Epidermal melanocyte (primary cell): Measurements from ENCODE around the gene SH3TC1.
A peak's percentile ranks its signal among the peaks of the same experiment; 100 is the strongest.

Source experiments
- DNase-seq: peaks from one replicate; pipeline ENCODE4 v3.0.0; 2011; ENCODE audit warnings: low spot score; ENCODE audit not compliant: insufficient read length

SH3TC1 gene

GRCh38 chr4:8180310-8181093 is 18.6 kb upstream of the SH3TC1 start:
- no peak for DNase-seq

- no peak for DNase-seq
Measured at GRCh38 chr4:8181119-8181518, 18.0 kb upstream of the SH3TC1 start.

DNA sequence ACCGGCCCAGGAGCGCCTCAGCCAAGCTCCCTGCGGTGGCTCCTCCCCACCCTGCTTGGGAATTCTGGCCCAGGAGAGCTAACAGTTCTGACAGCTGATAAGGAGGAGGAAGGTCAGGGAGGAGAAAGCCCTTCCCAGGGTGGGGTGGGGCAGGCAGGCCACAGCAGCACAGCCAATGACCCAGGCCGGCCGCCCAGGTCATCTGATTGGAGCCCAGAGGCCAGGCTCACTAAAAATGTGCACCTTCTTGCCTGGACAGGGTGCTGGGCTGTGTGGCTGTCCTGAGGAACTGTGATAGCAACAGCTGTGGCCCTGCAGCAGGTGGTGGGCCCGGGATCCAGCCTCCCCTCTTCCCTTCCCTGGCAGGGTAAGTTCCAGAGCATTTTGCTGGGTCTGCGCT is 17.2 kb upstream of the SH3TC1 start:
- DNase-seq, result no peak

DNA sequence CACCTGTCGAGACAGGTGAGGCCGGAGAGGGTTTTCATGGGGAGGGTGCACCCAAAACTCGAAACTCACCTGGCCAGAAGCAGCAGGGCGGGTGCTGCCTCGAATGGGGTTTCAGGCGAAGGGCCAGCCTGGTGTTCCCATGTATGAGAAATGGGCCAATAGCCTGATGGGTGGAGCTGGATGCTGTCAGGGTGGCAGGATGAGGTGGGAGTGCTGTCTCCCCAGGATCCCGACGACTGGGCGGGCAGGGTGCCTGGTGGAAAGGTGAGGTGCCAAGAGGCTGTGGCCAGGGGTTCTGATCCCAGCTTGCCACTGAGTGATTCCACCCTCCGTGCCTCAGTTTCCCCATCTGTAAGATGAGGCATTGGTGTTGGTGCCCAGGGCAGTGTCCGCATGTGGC is 16.8 kb upstream of the SH3TC1 start:
- DNase-seq, result no peak

DNA sequence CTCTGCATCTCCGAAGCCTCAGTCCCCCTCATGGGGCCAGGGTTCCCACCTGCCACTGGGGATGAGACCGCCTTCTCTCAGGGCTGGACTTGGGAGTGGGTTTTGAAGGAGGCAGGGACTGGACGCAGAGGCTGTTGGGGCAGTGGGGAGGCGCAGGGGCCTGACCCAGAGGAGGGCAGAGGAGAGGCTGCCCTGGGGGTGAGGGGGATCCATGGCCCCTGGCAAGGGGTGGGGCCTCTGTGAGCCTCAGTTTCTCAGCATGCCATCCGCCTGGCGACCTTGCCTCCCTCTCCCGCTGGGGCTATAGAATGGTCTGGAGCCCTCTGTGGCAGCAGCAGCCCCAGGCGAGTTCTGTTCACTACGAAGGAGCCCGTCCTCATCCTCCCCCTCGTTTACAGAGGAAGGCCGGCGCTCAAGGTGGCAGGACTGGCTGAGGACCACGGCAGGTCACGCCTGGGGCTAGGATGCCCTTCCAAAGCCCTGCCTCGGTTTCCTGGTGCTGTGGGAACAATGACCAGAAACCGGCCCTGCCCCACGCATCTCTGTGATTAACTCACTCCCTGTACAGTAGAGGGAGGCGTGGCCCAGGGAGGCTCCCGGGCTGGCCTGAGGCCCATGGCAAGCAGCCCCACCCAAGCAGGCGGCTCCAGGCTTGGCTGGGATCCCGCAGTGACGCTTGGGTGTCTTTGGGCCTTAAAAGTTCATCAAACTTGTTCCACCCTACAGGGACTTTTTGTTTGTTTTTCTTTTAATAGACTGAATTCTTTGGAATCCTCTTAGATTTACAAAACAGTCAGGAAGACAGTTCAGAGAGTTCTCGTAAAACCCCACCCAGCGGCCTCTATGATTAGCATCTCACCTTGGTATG is 16.0 kb upstream of the SH3TC1 start:
- DNase-seq, result no peak

DNA sequence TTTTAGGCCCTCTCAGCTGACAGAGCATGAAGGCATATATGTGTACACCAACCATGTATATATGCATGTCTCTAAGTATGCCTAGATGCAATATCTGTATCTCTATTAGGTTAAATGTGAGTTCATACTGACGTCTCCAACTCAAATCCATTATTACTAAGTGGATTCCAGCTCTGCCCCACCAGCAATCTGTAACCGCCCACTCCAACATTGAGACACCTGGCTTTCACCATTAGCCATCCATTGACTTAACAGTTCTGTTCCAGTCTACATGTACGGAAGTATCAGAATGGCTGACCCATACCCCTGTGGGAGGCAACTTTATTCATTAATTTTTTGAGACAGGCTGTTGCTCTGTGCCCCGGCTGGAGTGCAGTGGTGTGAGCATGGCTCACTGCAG is 15.0 kb upstream of the SH3TC1 start:
- DNase-seq, result no peak

GRCh38 chr4:8185295-8185694 is 13.8 kb upstream of the SH3TC1 start:
- DNase-seq, result peak; percentile 53

DNA sequence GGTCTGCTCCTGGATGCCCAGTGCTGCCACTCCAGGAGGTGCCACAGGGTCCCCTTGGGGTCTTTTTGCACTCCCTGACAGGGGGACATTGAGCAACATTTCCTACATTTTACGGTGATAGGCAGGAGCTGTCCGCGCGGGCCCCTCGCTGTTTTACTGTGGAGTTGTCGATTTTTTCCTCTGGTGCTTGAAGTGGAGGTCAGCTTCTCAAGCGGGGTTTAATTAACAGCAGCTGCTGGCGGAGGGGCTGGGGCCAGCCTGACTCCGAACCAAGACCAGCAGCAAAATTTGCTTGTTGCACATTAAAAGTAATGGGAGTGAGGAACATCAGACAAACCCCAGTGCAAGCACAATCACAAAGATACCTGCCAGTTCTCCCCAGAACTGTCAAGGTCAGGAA is 13.2 kb upstream of the SH3TC1 start:
- no peak for DNase-seq

DNA sequence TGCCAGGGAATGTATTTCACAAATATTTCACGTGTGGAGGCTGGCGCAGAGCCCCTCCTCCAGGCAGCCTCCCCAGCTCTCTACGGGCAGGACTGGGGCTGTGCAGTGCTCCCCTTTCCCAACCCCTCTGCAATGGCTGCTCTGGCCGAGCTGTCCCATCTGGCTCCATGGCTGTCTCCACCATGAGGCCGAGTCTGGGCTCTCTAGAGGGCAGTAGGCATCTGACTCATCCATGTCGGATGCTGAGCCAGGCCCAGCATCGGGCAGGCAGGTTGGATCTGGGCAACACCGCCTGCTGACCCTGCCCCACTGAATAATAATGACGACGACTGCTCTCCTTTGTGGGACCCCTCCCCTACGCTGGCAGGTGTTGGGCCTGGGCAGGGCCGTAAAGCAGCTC is 11.0 kb upstream of the SH3TC1 start:
- DNase-seq, result no peak

DNA sequence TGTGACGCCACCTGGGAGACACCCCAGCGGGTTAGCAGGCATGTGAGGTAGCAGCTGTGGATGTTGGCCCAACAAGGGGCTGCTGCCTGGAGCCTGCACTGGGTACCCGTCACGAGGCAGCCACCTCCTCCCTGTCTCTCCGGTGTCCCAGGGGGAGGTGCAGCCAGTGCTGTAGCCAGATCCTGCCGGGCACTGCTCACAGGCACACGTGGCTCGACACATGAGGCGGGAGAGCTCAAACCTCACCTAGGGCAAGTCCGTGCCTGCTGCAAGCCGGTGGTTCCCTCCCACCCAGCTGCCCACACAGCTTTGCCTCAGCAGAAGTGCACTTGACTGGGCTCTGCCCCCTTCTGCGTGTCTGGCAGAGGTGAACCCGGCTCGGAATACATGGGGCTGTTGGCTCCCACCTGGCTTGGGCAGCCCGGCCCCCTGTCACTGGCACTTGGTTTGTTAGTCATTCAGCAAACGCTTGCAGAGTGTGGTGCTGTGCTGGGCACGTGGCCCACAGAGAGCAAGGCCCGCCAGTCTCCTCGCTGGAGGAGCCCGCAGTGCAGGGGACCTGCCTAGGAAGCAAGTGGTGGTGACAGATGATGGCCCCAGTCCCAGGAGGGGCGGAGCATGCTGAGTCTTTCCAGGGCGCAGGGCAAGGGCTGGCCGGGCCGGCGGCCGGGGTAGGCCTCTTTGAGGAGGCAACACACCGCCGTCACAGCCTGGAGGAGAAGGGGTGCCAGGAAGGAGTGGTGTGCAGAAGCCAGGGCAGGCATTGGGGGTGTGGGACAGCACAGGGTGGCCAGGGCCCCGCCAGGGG is 10.1 kb upstream of the SH3TC1 start:
- DNase-seq, result no peak

DNA sequence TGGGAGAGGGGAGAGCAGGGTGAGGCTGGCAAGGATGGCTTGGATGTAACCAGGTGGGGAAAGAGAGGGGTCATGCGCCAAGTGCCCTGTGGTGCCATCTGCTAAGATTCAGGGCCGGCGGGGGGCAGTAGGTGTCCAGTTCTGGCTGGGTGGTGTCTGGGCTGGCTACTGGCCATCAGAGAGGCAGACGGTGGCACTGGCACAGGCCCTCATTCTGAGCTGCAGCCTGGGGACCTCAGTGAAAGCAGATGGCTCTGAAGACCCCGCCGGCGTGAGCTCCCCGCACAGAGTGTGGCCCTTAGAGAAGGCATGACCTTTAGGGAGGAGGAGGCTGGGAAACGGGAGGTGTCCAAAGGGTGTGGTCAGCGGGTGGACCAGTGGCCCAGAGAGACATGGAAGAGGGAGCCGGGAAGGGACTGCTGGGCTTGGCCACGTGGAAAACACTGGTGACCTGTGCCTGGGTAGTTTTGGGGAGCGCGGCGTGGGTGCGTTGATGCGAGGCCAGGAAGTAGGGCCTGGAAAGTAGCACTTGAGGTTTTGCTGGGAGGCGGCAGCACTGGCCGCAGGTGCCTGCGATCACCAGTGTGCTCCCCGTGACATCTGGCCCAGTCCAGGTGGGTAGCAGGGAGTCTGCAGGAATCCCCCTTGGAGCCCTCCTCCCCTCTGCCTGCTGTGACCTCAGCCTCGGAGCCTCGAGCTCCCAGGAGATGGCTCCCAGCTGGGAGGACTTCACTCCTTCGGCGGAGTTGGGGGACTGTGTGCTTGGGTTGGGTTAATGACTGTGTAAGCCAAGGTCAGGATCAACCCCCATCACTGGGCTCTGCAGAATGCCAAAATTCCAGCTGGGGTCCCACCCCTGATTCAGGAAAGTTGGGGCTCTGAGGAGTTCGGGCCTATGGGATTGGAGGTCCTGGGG is 9.3 kb upstream of the SH3TC1 start:
- DNase-seq, result no peak

GRCh38 chr4:8191136-8191747 is 7.8 kb upstream of the SH3TC1 start:
- no peak for DNase-seq

GRCh38 chr4:8192748-8193738 is 6.0 kb upstream of the SH3TC1 start:
- DNase-seq, result no peak

DNA sequence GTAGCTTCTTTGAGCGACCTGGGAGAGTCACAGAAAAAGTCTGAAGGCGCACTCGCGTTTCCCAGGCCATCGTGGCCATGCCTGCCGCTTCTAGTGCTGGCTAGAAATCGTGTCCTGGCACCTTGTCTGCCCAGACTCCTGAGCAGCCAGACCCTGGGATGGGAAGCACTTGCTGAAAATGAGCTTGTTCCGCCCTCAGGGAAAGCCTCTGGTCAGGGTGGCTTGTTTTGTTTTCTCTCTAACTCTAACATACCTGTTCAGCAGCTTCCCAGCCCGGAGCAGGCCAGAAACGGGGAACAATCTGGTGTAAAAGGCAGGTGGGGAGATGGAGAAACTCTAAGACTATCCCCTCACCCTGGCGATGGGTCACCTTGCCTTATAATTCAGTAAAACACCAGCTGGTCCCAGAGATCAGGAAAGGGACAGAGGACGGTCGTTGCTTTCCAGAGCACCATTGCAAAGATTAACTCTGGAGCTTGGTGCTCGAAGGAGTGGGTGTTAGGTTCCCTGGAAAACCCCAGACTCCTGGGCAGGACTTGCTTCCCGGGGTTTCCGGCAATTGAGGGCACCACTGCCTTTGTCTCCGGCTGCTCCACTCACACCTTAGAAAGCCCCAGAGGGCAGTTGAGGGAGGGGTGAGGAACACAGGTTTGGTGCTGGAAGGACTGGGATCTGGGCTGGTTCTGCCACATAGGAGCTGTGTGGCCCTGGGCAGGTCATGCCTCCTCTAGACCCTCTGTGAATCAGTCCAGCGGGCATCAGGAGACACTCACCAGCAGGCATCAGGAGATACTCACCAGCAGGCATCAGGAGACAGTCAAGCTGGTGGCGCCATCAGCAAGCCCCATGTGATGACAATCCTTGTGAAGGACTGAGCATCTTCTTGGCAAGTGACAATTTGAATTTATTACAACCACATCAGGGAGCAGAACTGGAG is 4.5 kb upstream of the SH3TC1 start:
- DNase-seq, result no peak

DNA sequence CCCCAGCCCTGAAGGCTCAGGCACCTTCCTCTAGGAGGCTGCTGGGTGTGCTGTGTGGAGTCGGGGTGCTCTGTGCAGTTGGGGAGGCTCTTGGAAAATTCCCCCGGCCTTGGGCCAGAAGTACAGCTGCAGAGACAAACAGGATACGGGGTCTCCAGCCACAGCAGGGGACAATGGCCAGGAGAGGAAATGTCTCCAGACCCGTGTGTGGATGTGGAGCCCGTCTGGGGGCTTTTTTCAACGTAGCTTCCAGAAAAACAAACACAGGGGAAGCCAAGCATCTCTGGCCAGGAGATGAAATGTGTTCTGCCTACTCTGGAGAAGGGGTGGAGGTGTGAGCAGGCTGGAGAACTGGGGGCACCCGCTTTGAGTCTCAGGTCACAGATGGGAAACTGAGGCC is 3.7 kb upstream of the SH3TC1 start:
- no peak for DNase-seq

- DNase-seq, result no peak
Measured at GRCh38 chr4:8195841-8196458, 3.1 kb upstream of the SH3TC1 start.

- no peak for DNase-seq
Measured at GRCh38 chr4:8197521-8197920, 1.6 kb upstream of the SH3TC1 start.
